ENCODE data around the gene EMILIN1.

The EMILIN1 gene

DNA sequence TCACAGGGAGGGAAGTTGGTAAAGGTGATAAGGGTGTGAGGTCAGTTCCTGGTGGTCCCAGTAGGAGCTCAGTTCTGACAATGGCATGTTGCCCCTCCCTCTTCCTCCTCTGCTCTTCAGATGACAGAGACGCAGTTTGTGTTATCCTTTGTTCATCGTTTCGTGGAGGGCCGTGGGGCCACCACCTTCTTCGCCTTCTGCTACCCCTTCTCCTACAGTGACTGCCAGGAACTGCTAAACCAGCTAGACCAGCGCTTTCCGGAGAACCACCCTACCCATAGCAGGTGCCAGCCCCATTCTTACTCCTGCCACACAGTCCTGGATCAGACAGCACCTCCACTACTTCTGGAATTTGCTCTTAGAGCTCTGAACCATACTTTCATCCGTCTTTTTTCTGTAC is 24.6 kb upstream of the EMILIN1 start:
- Histone ChIP-seq H3K9me3 (ENCODE audit: control insufficient read depth in 1 of 2, low read length in 2 of 2) (no peaks in the 10 kb centered on the region), H3K27me3 (ENCODE audit: control insufficient read depth in 1 of 2, insufficient read depth in 2 of 2, low read length in 2 of 2) (no peaks in the 10 kb centered on the region), H3K36me3 (ENCODE audit: control insufficient read depth in 1 of 2, insufficient read depth in 2 of 2, low read length in 2 of 2) (peaks cover 19 to 33% of the 10 kb centered on the region in 2 donors), H3K4me3 (ENCODE audit: low read depth in 1 of 2, low read length in 2 of 2) (no peak overlapping the region), H3K27ac (ENCODE audit: low read depth, low read length) (no peak overlapping the region), H3K4me1 (ENCODE audit: control insufficient read depth in 1 of 2, insufficient read depth in 2 of 2, low read length in 2 of 2) (peaks cover 10 to 13% of the 10 kb centered on the region in 2 donors), H3K9ac (ENCODE audit: low read depth in 1 of 2, low read length in 2 of 2) (no peak overlapping the region)

DNA sequence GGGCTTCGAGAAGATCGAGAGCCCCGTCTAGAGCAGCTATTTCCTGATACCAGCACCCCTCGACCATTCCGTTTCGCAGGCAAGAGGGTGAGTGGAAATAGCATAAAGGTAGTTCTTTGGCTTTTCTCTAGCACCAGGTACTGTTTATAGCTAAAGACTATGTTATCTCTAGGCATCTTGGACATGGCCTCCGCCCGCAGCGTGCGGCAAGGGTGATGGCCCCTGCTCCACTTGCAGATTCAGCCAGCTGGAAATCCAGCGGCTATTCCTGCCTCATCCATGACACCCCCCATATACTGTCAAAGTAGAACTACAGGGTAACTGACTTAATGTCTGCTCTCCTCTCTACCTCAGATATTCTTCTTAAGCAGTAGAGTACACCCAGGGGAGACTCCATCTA is 23.7 kb upstream of the EMILIN1 start:
- Histone ChIP-seq H3K4me3 (ENCODE audit: low read depth in 1 of 2, low read length in 2 of 2) (no peak overlapping the region), H3K27me3 (ENCODE audit: control insufficient read depth in 1 of 2, insufficient read depth in 2 of 2, low read length in 2 of 2) (no peaks in the 10 kb centered on the region), H3K9me3 (ENCODE audit: control insufficient read depth in 1 of 2, low read length in 2 of 2) (no peaks in the 10 kb centered on the region), H3K36me3 (ENCODE audit: control insufficient read depth in 1 of 2, insufficient read depth in 2 of 2, low read length in 2 of 2) (peaks cover 19 to 38% of the 10 kb centered on the region in 2 donors), H3K4me1 (ENCODE audit: control insufficient read depth in 1 of 2, insufficient read depth in 2 of 2, low read length in 2 of 2) (peaks cover 4 to 14% of the 10 kb centered on the region in 2 donors), H3K9ac (ENCODE audit: low read depth in 1 of 2, low read length in 2 of 2) (no peak overlapping the region), H3K27ac (ENCODE audit: low read depth, low read length) (no peak overlapping the region)

DNA sequence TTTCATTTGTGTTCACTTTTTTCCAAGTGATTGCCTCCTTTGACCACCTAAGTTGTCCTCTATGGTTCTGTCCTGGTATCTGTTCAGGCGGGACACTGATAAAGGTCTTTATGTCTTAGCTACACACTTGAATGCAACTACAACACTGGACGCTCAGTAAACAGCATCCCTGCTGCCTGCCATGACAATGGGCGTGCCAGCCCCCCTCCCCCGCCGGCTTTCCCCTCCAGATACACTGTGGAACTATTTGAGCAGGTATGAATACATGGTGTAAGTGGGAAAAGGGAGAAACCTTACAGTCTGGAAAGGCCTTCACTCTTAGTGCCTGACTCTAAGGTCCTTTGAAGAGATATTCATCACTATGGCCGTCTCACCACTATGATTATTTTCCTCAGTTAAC is 21.2 kb upstream of the EMILIN1 start:
- Histone ChIP-seq H3K9ac (ENCODE audit: low read depth in 1 of 2, low read length in 2 of 2) (no peak overlapping the region), H3K27me3 (ENCODE audit: control insufficient read depth in 1 of 2, insufficient read depth in 2 of 2, low read length in 2 of 2) (no peaks in the 10 kb centered on the region), H3K4me3 (ENCODE audit: low read depth in 1 of 2, low read length in 2 of 2) (no peak overlapping the region), H3K36me3 (ENCODE audit: control insufficient read depth in 1 of 2, insufficient read depth in 2 of 2, low read length in 2 of 2) (peaks cover 19 to 41% of the 10 kb centered on the region in 2 donors), H3K4me1 (ENCODE audit: control insufficient read depth in 1 of 2, insufficient read depth in 2 of 2, low read length in 2 of 2) (peaks cover 1 to 8% of the 10 kb centered on the region in 2 donors), H3K9me3 (ENCODE audit: control insufficient read depth in 1 of 2, low read length in 2 of 2) (no peaks in the 10 kb centered on the region), H3K27ac (ENCODE audit: low read depth, low read length) (no peak overlapping the region)

DNA sequence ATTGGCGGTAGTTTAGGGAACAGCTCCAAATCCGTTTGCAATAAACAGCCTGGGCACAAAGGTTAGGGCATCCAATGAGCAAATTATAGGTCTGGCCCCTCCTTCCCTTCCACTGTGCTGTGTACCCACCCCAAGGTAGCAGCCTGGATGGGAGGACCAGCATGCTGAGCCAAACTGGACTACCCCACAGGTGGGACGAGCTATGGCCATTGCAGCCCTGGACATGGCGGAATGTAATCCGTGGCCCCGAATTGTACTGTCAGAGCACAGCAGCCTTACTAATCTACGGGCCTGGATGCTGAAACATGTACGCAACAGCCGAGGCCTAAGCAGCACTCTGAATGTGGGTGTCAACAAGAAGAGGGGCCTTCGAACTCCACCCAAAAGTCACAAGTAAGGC is 20.2 kb upstream of the EMILIN1 start:
- no peak overlapping the region for H3K9ac ChIP-seq (ENCODE audit: low read depth in 1 of 2, low read length in 2 of 2)
- H3K9me3 ChIP-seq (ENCODE audit: control insufficient read depth in 1 of 2, low read length in 2 of 2), result no peaks in the 10 kb centered on the region
- peaks cover 0 to 5% of the 10 kb centered on the region in 2 donors for H3K4me1 ChIP-seq (ENCODE audit: control insufficient read depth in 1 of 2, insufficient read depth in 2 of 2, low read length in 2 of 2)
- peaks cover 19 to 44% of the 10 kb centered on the region in 2 donors for H3K36me3 ChIP-seq (ENCODE audit: control insufficient read depth in 1 of 2, insufficient read depth in 2 of 2, low read length in 2 of 2)
- H3K27me3 ChIP-seq (ENCODE audit: control insufficient read depth in 1 of 2, insufficient read depth in 2 of 2, low read length in 2 of 2), result no peaks in the 10 kb centered on the region
- no peak overlapping the region for H3K4me3 ChIP-seq (ENCODE audit: low read depth in 1 of 2, low read length in 2 of 2)
- H3K27ac ChIP-seq (ENCODE audit: low read depth, low read length), result no peak overlapping the region

DNA sequence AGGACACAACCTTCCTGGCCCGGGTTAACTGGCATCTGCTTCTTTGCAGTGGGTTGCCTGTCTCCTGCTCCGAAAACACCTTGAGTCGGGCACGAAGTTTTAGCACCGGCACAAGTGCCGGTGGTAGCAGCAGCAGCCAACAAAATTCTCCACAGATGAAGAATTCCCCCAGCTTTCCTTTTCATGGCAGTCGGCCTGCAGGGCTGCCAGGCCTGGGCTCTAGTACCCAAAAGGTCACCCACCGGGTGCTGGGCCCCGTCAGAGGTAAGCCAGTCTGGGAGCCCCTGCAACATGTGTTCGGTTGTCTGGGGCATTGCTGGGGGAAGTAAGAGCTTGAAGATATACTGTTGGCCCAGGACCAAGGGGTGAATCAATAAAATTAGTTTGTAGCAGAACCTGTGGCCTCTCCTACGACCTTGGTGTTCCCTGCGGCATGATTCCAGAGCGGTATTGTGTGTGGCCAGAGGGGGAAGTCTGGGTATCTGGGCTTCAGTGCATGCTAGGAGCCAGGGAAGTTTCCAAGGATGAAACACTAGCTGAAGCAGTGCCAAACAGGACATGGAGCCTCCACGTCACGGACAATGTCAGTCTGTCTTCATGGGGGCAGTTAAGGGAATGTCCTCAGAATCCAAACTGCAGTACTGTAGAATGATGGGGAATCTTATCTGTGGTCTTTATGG is 19.1 kb upstream of the EMILIN1 start:
- H3K36me3 ChIP-seq (ENCODE audit: control insufficient read depth in 1 of 2, insufficient read depth in 2 of 2, low read length in 2 of 2), result peaks cover 19 to 39% of the 10 kb centered on the region in 2 donors
- H3K4me1 ChIP-seq (ENCODE audit: control insufficient read depth in 1 of 2, insufficient read depth in 2 of 2, low read length in 2 of 2), result peaks cover 3 to 5% of the 10 kb centered on the region in 2 donors
- no peak overlapping the region for H3K9ac ChIP-seq (ENCODE audit: low read depth in 1 of 2, low read length in 2 of 2)
- no peaks in the 10 kb centered on the region for H3K9me3 ChIP-seq (ENCODE audit: control insufficient read depth in 1 of 2, low read length in 2 of 2)
- H3K27ac ChIP-seq (ENCODE audit: low read depth, low read length), result no peak overlapping the region
- no peak overlapping the region for H3K4me3 ChIP-seq (ENCODE audit: low read depth in 1 of 2, low read length in 2 of 2)
- no peaks in the 10 kb centered on the region for H3K27me3 ChIP-seq (ENCODE audit: control insufficient read depth in 1 of 2, insufficient read depth in 2 of 2, low read length in 2 of 2)

DNA sequence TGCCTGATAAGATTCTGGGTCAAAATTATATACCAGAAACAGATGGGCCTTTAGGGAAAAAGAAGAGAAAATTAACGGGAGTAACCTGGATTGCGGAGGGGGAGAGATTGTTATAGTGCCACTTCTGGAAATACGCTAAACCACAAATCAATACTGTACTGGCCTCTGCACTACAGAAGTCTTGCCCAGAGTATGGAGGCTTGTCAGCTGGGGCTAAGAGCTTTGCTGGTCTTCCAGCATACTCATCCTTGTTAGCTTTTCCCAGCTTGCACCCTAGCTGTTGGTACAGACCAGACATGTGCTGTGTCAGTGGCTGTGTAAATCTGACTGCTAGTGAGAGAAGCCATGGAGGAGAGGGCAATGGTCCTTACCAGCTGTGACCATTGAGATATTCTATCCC is 18.1 kb upstream of the EMILIN1 start:
- H3K4me1 ChIP-seq (ENCODE audit: control insufficient read depth in 1 of 2, insufficient read depth in 2 of 2, low read length in 2 of 2), result peaks cover 3 to 5% of the 10 kb centered on the region in 2 donors
- no peak overlapping the region for H3K9ac ChIP-seq (ENCODE audit: low read depth in 1 of 2, low read length in 2 of 2)
- H3K36me3 ChIP-seq (ENCODE audit: control insufficient read depth in 1 of 2, insufficient read depth in 2 of 2, low read length in 2 of 2), result peaks cover 23 to 34% of the 10 kb centered on the region in 2 donors
- no peaks in the 10 kb centered on the region for H3K27me3 ChIP-seq (ENCODE audit: control insufficient read depth in 1 of 2, insufficient read depth in 2 of 2, low read length in 2 of 2)
- H3K9me3 ChIP-seq (ENCODE audit: control insufficient read depth in 1 of 2, low read length in 2 of 2), result no peaks in the 10 kb centered on the region
- no peak overlapping the region for H3K4me3 ChIP-seq (ENCODE audit: low read depth in 1 of 2, low read length in 2 of 2)
- H3K27ac ChIP-seq (ENCODE audit: low read depth, low read length), result no peak overlapping the region

DNA sequence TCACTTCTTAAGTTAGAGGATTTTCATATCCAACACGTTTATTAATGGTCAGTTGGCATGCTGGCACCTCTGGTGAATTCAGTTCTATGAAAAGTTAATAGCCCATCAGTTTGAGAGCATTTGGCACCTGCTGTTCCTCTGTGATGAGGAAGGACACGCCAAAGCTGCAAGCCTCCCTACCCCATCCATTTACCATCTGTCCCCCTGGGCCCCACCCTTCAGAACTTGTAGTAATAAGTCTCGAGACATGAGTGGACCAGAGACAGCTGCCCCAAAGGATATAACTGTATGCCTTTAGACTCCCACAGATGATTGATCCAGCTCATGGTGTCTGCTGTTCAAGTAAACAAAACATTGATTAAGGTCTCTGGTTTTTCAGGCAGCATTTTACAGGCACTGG is 13.3 kb upstream of the EMILIN1 start:
- H3K27ac ChIP-seq (ENCODE audit: low read depth, low read length), result no peak overlapping the region
- H3K9me3 ChIP-seq (ENCODE audit: control insufficient read depth in 1 of 2, low read length in 2 of 2), result no peaks in the 10 kb centered on the region
- H3K27me3 ChIP-seq (ENCODE audit: control insufficient read depth in 1 of 2, insufficient read depth in 2 of 2, low read length in 2 of 2), result no peaks in the 10 kb centered on the region
- H3K9ac ChIP-seq (ENCODE audit: low read depth in 1 of 2, low read length in 2 of 2), result no peak overlapping the region
- no peak overlapping the region for H3K4me3 ChIP-seq (ENCODE audit: low read depth in 1 of 2, low read length in 2 of 2)
- H3K4me1 ChIP-seq (ENCODE audit: control insufficient read depth in 1 of 2, insufficient read depth in 2 of 2, low read length in 2 of 2), result peaks cover 16 to 20% of the 10 kb centered on the region in 2 donors
- peaks cover 19 to 37% of the 10 kb centered on the region in 2 donors for H3K36me3 ChIP-seq (ENCODE audit: control insufficient read depth in 1 of 2, insufficient read depth in 2 of 2, low read length in 2 of 2)

DNA sequence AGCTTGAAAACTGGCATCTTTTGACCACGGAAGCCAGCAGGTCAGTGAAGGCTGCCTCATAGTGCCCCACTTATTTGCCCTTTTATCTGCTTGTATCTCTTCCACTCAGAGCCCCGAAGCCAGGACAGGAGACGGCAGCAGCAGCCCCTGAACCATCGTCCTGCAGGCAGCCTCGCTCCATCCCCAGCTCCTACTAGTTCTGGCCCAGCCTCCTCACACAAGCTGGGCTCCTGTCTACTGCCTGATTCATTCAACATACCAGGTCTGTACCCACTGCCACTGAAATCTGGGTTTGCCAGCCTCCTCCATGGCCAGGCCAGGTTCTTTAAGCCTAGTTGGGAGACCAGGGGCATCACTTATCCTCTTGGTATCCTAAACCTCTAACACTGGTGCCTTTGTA is 11.0 kb upstream of the EMILIN1 start:
- no peaks in the 10 kb centered on the region for H3K27me3 ChIP-seq (ENCODE audit: control insufficient read depth in 1 of 2, insufficient read depth in 2 of 2, low read length in 2 of 2)
- no peaks in the 10 kb centered on the region for H3K9me3 ChIP-seq (ENCODE audit: control insufficient read depth in 1 of 2, low read length in 2 of 2)
- H3K27ac ChIP-seq (ENCODE audit: low read depth, low read length), result no peak overlapping the region
- no peak overlapping the region for H3K9ac ChIP-seq (ENCODE audit: low read depth in 1 of 2, low read length in 2 of 2)
- H3K4me1 ChIP-seq (ENCODE audit: control insufficient read depth in 1 of 2, insufficient read depth in 2 of 2, low read length in 2 of 2), result peaks cover 32 to 33% of the 10 kb centered on the region in 2 donors
- H3K4me3 ChIP-seq (ENCODE audit: low read depth in 1 of 2, low read length in 2 of 2), result no peak overlapping the region
- H3K36me3 ChIP-seq (ENCODE audit: control insufficient read depth in 1 of 2, insufficient read depth in 2 of 2, low read length in 2 of 2), result peaks cover 19 to 34% of the 10 kb centered on the region in 2 donors

DNA sequence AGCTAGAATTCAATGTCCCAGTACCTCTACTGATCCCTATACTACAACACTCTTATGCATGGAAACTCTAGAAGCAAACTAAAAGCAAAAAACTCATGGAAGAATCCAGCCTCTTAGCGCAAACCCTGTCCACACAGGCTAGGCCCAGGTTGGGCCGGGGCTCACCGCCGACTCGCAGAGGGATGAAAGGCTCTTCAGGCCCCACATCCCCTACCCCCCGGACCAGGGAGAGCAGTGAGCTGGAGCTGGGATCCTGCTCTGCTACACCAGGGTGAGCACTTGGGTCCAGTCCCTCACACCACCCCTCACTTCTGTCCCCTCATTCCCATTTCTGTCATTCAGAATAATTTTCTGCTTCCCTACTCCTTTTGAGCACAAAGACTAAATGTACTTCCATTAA is 9.0 kb upstream of the EMILIN1 start:
- no peaks in the 10 kb centered on the region for H3K27me3 ChIP-seq (ENCODE audit: control insufficient read depth in 1 of 2, insufficient read depth in 2 of 2, low read length in 2 of 2)
- H3K4me3 ChIP-seq (ENCODE audit: low read depth in 1 of 2, low read length in 2 of 2), result no peak overlapping the region
- no peaks in the 10 kb centered on the region for H3K9me3 ChIP-seq (ENCODE audit: control insufficient read depth in 1 of 2, low read length in 2 of 2)
- no peak overlapping the region for H3K27ac ChIP-seq (ENCODE audit: low read depth, low read length)
- peaks cover 30 to 42% of the 10 kb centered on the region in 2 donors for H3K4me1 ChIP-seq (ENCODE audit: control insufficient read depth in 1 of 2, insufficient read depth in 2 of 2, low read length in 2 of 2)
- H3K9ac ChIP-seq (ENCODE audit: low read depth in 1 of 2, low read length in 2 of 2), result peak overlapping the region; percentile 5 to 94
- peaks cover 19 to 32% of the 10 kb centered on the region in 2 donors for H3K36me3 ChIP-seq (ENCODE audit: control insufficient read depth in 1 of 2, insufficient read depth in 2 of 2, low read length in 2 of 2)

DNA sequence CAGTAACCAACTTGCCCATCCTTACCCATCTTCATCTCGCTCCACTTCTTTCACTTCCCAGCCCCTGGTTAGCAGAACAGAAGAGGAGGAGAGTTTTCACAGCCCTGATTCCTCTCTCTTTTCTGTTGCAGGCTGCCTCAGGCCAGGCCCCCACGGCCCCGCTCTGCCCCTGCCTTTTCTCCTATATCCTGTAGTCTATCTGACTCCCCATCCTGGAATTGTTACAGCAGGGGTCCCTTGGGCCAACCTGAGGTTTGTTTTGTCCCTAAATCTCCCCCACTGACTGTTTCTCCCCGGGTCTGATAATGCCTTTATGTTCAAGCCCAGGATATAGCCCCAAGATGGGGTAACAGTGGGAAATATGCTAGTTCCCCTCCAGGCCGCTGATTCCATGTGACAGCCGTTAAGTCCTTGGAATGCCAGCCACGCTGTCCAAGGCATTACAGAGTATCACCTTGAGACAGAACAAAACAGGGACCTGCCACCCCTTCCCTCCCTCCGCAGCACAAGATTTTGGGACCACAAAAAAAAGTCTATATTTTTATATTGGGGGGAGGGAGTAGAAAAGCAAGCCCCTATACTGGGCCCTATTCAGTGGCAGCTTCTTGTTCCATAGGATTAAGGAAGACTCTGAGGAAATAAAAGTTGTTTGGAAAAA is 8.3 kb upstream of the EMILIN1 start:
- Histone ChIP-seq H3K4me3 (ENCODE audit: low read depth in 1 of 2, low read length in 2 of 2) (peak overlapping the region; percentile 96 to 98), H3K4me1 (ENCODE audit: control insufficient read depth in 1 of 2, insufficient read depth in 2 of 2, low read length in 2 of 2) (peaks cover 36 to 48% of the 10 kb centered on the region in 2 donors), H3K27ac (ENCODE audit: low read depth, low read length) (no peak overlapping the region), H3K9ac (ENCODE audit: low read depth in 1 of 2, low read length in 2 of 2) (peak overlapping the region; percentile 94 to 97), H3K9me3 (ENCODE audit: control insufficient read depth in 1 of 2, low read length in 2 of 2) (no peaks in the 10 kb centered on the region), H3K27me3 (ENCODE audit: control insufficient read depth in 1 of 2, insufficient read depth in 2 of 2, low read length in 2 of 2) (no peaks in the 10 kb centered on the region), H3K36me3 (ENCODE audit: control insufficient read depth in 1 of 2, insufficient read depth in 2 of 2, low read length in 2 of 2) (peaks cover 18 to 30% of the 10 kb centered on the region in 2 donors)

All from duodenal mucosa (tissue), 2 donors.